ENCODE data around the gene DLGAP4.

DLGAP4 gene

GRCh38 chr20:36301359-36302119 is 4.6 kb upstream of the DLGAP4 start:
- Histone ChIP-seq H3K27me3 (ENCODE audit: insufficient read depth, low read depth) (peaks cover 18% of the 10 kb centered on the region; the same call in 1 of the 2 replicates), H4K20me1 (ENCODE audit: insufficient read depth) (no peaks in the 10 kb centered on the region)

GRCh38 chr20:36303020-36303595 is 3.0 kb upstream of the DLGAP4 start:
- Histone ChIP-seq H3K9ac (no peak overlapping the region), H2AFZ (ENCODE audit: low read depth) (no peak overlapping the region), H3K36me3 (ENCODE audit: insufficient read depth) (no peaks in the 10 kb centered on the region), H3K4me3 (IDR thresholded peaks at IDR 0.05; ENCODE audit: insufficient read depth, low read depth, low read length) (no peak overlapping the region), H3K27ac (no peak overlapping the region), H4K20me1 (ENCODE audit: insufficient read depth) (no peaks in the 10 kb centered on the region), H3K4me2 (no peak overlapping the region), H3K4me1 (ENCODE audit: low read depth, poor library complexity, severe bottlenecking) (no peaks in the 10 kb centered on the region), H3K27me3 (ENCODE audit: insufficient read depth, low read depth) (peaks cover 33% of the 10 kb centered on the region), H3K79me2 (ENCODE audit: insufficient read depth, low read depth) (no peaks in the 10 kb centered on the region)
- TF ChIP-seq CTCF (conservative IDR thresholded peaks at IDR 0.05; ENCODE audit: low read depth, low read length) = no peak

More at GRCh38 chr20:36301359-36302119, 4.6 kb upstream of the DLGAP4 start:
- TF ChIP-seq CTCF (conservative IDR thresholded peaks at IDR 0.05; ENCODE audit: low read depth, low read length) = no peak
- Histone ChIP-seq H3K27ac (no peak overlapping the region), H3K4me3 (IDR thresholded peaks at IDR 0.05; ENCODE audit: insufficient read depth, low read depth, low read length) (no peak overlapping the region), H3K36me3 (ENCODE audit: insufficient read depth) (no peaks in the 10 kb centered on the region), H3K79me2 (ENCODE audit: insufficient read depth, low read depth) (no peaks in the 10 kb centered on the region), H3K4me2 (no peak overlapping the region), H3K4me1 (ENCODE audit: low read depth, poor library complexity, severe bottlenecking) (no peaks in the 10 kb centered on the region), H2AFZ (ENCODE audit: low read depth) (no peak overlapping the region), H3K9ac (no peak overlapping the region)

- TF ChIP-seq CTCF (conservative IDR thresholded peaks at IDR 0.05; ENCODE audit: low read depth, low read length) = no peak
- no peaks in the 10 kb centered on the region for H4K20me1 ChIP-seq (ENCODE audit: insufficient read depth)
- H3K36me3 ChIP-seq (ENCODE audit: insufficient read depth) = no peaks in the 10 kb centered on the region
- H3K4me1 ChIP-seq (ENCODE audit: low read depth, poor library complexity, severe bottlenecking) = no peaks in the 10 kb centered on the region
- H2AFZ ChIP-seq (ENCODE audit: low read depth) = no peak overlapping the region
- no peaks in the 10 kb centered on the region for H3K79me2 ChIP-seq (ENCODE audit: insufficient read depth, low read depth)
- H3K27ac ChIP-seq = no peak overlapping the region
- H3K4me2 ChIP-seq = no peak overlapping the region
- peaks cover 39% of the 10 kb centered on the region for H3K27me3 ChIP-seq (ENCODE audit: insufficient read depth, low read depth)
- H3K4me3 ChIP-seq (IDR thresholded peaks at IDR 0.05; ENCODE audit: insufficient read depth, low read depth, low read length) = no peak overlapping the region
- H3K9ac ChIP-seq = no peak overlapping the region
Measured at GRCh38 chr20:36303831-36304230, 2.3 kb upstream of the DLGAP4 start.

GRCh38 chr20:36304786-36305495 is 1.2 kb upstream of the DLGAP4 start:
- no peaks in the 10 kb centered on the region for H3K36me3 ChIP-seq (ENCODE audit: insufficient read depth)
- H2AFZ ChIP-seq (ENCODE audit: low read depth) = no peak overlapping the region
- H3K9ac ChIP-seq = no peak overlapping the region
- H3K27me3 ChIP-seq (ENCODE audit: insufficient read depth, low read depth) = peaks cover 50% of the 10 kb centered on the region
- H3K79me2 ChIP-seq (ENCODE audit: insufficient read depth, low read depth) = no peaks in the 10 kb centered on the region
- no peak overlapping the region for H3K27ac ChIP-seq
- TF ChIP-seq CTCF (conservative IDR thresholded peaks at IDR 0.05; ENCODE audit: low read depth, low read length) = no peak
- H3K4me1 ChIP-seq (ENCODE audit: low read depth, poor library complexity, severe bottlenecking) = no peaks in the 10 kb centered on the region
- no peak overlapping the region for H3K4me2 ChIP-seq
- H3K4me3 ChIP-seq (IDR thresholded peaks at IDR 0.05; ENCODE audit: insufficient read depth, low read depth, low read length) = no peak overlapping the region
- H4K20me1 ChIP-seq (ENCODE audit: insufficient read depth) = no peaks in the 10 kb centered on the region
